GM19099 (cell line): ENCODE data around the gene CCL19.

Source experiments
- POLR2A ChIP-seq: IDR thresholded peaks from 3 replicates; pipeline ENCODE4 v1.6.1; 2011; ENCODE audit warnings: low read depth; ENCODE audit not compliant: insufficient read length; ENCODE audit errors: extremely low read depth

The CCL19 gene

DNA sequence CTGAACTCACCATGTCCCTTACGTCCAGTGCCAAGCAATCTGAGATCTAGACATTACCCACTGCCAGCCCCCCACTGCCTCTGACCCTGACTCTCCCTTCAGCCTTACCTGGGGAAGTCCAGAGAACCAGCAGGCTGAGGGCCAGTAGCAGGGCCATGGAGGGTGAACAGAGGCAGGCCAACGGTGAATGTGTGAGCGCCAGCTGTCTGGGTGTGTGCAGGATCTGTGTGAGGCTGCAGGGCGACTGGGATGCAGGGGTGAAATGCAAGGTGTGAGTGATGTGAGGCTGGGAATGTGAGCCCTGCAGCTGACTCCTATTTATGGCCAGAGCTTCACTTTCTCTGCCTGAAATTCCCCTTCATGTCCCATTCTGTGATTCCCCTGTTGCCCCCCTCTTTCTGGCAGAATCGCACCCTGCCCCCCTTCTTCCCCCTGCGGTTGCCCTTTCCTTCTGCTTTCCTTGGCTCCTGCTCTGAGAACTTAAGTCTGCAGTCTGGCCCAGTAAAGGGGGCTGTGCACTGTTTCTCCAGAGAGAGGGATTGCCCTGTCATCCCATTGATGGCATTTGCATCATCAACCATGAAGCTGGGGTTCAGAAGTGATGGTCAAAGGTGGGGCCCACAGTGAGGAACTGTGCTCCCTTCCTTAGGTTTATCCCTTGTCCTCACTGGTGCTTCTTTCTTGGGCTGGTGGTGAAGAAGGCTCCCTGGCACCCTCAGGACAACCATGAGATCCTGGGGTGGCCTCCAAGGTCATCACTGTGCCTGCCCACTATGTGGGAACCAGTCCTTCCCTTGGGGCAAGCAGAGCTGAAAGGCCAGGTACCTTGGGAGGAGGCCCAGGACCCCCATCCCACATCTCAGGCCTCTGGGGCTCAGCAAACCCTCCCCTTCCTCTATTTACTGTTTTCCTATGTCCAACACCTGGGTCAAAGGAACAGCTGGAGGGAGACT, at the start of gene CCL19:
Gene CCL19, minus strand, starts transcription at position 294 of the 953 bp plus-strand sequence. Its CDS starts 137 bp downstream, at position 157.
- no peak for TF ChIP-seq POLR2A

DNA sequence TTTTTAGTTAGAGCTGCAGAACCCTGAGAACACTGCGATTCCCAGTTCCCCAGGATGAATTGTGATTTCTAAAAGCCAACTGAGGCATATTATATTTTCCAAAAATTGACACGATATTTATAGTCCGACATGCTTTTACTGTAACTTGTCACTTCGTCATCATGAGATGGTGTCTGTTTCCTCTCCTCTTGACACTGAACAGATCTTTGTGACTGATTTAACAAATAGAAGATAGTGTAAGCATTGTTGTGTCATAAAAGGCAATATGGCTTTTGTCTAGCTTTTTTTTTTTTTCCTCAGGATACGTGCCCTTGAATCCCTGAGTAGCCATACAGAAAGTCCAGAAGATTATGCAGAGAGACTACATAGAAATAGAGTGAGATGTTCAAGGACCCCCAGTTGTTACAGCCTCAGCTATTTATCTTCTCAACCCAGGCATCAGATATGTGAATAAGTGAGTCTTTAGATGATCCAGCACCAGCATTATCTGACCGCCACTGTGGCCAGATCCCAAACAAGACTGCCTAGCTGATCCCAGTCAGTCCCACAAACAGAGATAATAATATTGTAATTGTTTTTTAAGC, 46.7 kb upstream of the CCL19 start:
- no peak for TF ChIP-seq POLR2A

- no peak for TF ChIP-seq POLR2A
Measured at GRCh38 chr9:34734720-34735119, 43.6 kb upstream of the CCL19 start.

DNA sequence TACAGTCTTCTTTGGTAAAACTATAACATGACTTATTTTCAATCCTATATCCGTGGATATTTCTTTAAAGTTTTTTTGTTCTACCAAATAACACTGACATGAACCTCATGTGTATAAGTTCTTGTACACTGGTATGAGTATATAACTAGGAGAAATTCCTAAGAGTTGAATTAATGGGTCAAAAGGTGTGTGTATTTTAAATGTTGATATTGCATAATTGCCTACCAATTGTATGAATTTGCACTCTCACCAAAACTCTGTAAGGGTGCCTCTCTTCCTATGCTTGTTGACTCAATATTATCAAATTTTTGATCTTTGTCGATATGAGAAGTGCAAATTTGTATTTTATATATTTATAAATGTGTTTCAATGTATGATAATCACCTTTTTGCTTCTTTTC, 41.8 kb upstream of the CCL19 start:
- TF ChIP-seq POLR2A = no peak

DNA sequence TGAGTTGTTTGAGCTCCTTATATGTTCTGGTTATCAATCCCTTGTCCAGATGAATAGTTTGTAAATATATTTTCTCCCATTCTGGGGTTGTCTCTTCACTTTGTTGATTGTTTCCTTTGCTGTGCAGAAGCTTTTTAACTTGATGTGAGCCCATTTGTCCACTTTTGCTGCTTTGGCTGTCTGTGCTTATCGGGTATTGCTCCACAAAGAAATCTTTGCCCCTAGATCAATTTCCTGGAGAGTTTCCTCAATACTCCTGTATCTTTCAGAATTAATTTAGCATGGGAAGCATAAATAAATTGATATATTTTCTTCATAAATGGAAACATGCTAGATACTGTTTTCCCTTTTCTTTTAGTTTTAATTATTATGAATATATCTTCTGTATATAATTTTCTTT, 41.4 kb upstream of the CCL19 start:
- TF ChIP-seq POLR2A = no peak

DNA sequence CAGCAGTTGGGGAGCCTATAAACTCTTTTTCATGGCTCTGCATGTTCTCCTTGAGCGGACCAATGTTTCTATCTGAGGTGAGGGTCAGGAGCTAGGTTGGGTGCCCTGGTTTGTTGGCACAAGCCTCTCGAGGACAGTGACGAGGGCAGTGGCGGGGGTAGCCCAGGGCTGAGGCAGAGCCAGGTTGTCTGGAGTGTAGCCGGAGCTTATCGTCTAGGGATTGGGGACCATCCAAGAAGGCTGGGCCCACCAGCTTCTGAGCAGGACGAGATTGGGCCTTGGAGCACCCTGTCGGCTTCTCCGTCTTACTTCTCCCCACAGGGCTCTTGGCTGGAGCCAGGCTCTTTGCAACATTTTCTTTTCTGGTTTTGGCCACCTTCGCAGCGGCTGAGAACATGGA, 32.1 kb upstream of the CCL19 start:
- TF ChIP-seq POLR2A = no peak

DNA sequence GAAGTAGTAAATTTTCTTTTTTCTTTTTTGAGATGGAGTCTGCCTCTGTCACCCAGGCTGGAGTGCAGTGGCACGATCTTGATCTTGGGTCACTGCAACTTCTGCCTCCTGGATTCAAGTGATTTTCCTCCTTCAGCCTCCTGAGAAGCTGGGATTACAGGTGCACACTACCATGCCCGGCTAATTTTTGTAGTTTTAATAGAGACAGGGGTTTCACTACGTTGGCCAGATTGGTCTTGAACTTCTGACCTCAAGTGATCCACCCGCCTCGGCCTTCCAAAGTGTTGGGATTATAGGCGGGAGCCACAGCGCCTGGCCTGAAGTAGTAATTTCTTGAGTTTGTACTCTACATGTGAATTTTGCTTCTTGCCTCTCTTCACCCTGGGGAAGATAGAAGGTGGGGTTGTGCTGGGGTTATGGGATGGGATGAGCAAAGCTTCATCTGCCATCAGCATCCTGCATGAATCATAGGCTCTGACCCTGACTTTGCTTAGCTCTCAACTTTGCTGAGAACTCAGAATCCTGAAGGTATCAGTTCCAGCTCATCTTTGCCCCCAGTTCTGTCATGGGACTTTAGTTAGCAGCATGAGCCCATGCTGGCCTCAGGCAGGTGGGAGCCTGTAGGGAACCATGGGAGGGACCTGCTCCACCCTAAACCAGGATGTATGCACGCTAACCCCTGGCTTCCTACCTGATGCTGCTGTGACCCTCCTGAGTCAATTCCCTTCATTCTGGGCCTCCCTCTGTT, 28.1 kb upstream of the CCL19 start:
- TF ChIP-seq POLR2A = no peak

DNA sequence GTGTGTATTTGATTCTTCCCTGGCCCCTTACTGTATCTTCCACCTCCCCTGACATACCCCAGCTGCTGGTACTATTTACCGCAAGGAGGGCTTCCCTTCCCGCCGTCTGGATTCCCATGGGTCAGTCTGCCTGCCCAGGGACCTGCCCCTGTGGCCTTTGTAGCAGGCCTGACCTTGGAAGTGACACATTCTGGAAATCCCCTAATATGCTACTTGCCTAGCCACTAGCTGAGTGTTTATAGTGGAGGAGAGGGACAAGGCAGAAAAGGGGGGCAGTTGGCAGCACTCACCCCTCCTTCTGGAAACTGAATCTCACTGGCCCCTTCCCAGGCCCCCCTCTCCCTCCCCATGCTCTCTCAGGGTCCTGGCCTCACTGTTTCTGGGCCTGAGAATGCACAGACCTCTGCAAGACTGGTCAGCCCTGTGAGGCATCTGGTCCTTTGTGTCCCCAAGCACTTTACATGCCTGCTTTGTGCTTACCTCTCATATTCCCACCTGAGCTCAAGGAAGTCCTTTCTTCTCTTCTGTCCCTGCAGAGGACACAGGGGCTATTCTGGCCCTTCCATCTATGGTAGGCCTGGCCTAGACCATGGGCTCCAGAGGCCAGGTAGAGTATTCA, 27.0 kb upstream of the CCL19 start:
- TF ChIP-seq POLR2A = no peak

- no peak for TF ChIP-seq POLR2A
Measured at GRCh38 chr9:34716711-34717110, 25.6 kb upstream of the CCL19 start.

- no peak for TF ChIP-seq POLR2A
Measured at GRCh38 chr9:34715639-34716215, 24.7 kb upstream of the CCL19 start.

DNA sequence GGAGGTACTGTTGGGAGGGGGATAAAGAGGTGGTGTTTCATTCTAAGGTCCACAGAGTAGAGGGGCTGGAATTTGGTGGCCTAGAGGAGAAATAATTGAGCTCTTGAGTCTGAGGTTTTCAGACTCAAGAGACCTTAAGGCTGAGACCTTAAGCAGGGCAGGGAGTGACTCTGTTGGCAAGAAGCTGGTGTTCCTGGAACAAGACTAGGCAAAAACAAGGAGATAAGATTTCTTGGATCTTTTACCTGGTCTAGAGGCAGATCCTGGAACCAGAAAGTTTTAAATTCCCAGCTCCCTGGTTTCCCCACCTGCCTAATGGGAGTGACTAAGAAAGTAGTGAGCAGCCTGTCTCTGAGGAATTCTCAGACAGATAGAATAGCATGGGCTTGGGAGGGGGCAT, 22.9 kb upstream of the CCL19 start:
- TF ChIP-seq POLR2A = no peak

DNA sequence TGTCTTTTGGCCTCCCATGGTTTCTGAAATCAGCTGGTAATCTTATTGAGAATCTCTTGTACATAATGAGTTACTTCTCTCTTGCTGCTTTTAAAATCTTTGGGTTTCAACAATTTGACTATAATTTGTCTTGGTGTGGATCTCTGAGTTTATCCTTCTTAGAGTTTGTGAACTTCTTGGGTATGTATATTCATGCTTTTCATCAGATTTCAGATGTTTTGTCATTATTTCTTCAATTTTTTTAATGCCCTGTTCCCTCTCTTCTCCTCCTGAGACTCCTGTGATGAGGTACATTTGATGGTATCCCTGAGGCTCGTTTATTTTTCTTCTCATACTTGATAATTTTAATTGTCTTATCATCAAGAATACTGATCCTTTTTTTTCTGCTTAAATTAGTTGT, 21.1 kb upstream of the CCL19 start:
- no peak for TF ChIP-seq POLR2A

DNA sequence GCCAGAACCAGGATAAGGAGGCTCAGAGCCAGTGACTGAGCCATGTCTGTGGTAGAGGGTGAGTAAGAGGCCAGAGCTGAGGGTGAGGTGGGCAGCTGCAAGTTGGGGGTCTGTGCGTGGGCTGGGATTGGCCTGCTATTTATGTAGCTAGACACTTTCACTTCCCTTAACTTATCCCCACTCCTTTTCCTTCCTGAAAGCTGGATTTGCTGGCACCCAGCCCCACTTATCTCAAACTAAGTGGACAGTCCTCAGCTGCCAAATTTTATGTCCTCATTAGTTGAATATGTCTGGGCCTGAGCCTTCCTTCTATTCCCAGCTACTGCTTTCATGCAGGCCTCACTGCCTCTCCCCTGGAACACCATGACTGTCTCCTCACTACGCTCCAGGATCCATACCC, 18.9 kb upstream of the CCL19 start, which contains the start of gene CCL21:
Gene CCL21, minus strand, starts transcription at position 114 of the 400 bp plus-strand sequence. Its CDS starts 70 bp downstream, at position 44.
- no peak for TF ChIP-seq POLR2A

GRCh38 chr9:34709196-34709978, 18.3 kb upstream of the CCL19 start:
- TF ChIP-seq POLR2A = no peak
